Dedifferentiated amniotic fluid mesenchymal stem cell (primary cell): ENCODE results near the gene SAE1.
A peak's percentile ranks its signal among the peaks of the same experiment; 100 is the strongest.

ENCODE experiments used
- DNase-seq: peaks from one replicate; pipeline ENCODE4 v3.0.0-alpha.2; 2016; ENCODE audit errors: extremely low spot score

Gene SAE1

GRCh38 chr19:47221080-47221841 is 90.6 kb downstream of the SAE1 start:
- no peak for DNase-seq

GRCh38 chr19:47221890-47222289 is 91.3 kb downstream of the SAE1 start:
- DNase-seq: no peak

GRCh38 chr19:47225746-47226425 is 95.3 kb downstream of the SAE1 start:
- peak; percentile 76 for DNase-seq

GRCh38 chr19:47226426-47227351 is 96.1 kb downstream of the SAE1 start:
- DNase-seq: peak; percentile 63

GRCh38 chr19:47227352-47228167 is 96.9 kb downstream of the SAE1 start:
- peak; percentile 85 for DNase-seq

- no peak for DNase-seq
Observed at GRCh38 chr19:47228168-47228936, 97.7 kb downstream of the SAE1 start.

GRCh38 chr19:47228937-47229675 is 98.5 kb downstream of the SAE1 start:
- DNase-seq: no peak

GRCh38 chr19:47229676-47230053 is 99.0 kb downstream of the SAE1 start:
- DNase-seq: no peak

GRCh38 chr19:47230054-47230920 is 99.7 kb downstream of the SAE1 start:
- DNase-seq: no peak

- no peak for DNase-seq
Observed at GRCh38 chr19:47230921-47231214, 100.2 kb downstream of the SAE1 start, which contains the start of gene BBC3. Gene BBC3, minus strand, starts transcription at chr19:47231199. Its CDS starts 2,768 bp downstream, at chr19:47228431.

GRCh38 chr19:47231215-47232054 is 100.8 kb downstream of the SAE1 start:
- DNase-seq: peak; percentile 61

GRCh38 chr19:47232422-47233211 is 102.0 kb downstream of the SAE1 start:
- peak; percentile 64 for DNase-seq

GRCh38 chr19:47236072-47236675 is 105.5 kb downstream of the SAE1 start:
- no peak for DNase-seq

- DNase-seq: no peak
Observed at GRCh38 chr19:47239152-47239551, 108.5 kb downstream of the SAE1 start.

GRCh38 chr19:47239610-47240296 is 109.1 kb downstream of the SAE1 start:
- no peak for DNase-seq

GRCh38 chr19:47240556-47240955 is 109.9 kb downstream of the SAE1 start:
- no peak for DNase-seq
